C4-2B (cell line): Measurements from ENCODE around the gene MTFR1L.

Experiments
- H3K27ac ChIP-seq: fragments of 450-650 bp; 2 replicates; pipeline ENCODE4 v1.5.1; 2017
- ZFX ChIP-seq: fragments of 450-650 bp; IDR thresholded peaks from 2 replicates; pipeline ENCODE4 v1.6.1; 2017
- TF ChIP-seq, protein P1 (sequence below): fragments of 450-650 bp; conservative IDR thresholded peaks from 2 replicates; pipeline ENCODE4 v1.5.1; 2017; ENCODE audit warnings: mild to moderate bottlenecking

The MTFR1L gene

DNA sequence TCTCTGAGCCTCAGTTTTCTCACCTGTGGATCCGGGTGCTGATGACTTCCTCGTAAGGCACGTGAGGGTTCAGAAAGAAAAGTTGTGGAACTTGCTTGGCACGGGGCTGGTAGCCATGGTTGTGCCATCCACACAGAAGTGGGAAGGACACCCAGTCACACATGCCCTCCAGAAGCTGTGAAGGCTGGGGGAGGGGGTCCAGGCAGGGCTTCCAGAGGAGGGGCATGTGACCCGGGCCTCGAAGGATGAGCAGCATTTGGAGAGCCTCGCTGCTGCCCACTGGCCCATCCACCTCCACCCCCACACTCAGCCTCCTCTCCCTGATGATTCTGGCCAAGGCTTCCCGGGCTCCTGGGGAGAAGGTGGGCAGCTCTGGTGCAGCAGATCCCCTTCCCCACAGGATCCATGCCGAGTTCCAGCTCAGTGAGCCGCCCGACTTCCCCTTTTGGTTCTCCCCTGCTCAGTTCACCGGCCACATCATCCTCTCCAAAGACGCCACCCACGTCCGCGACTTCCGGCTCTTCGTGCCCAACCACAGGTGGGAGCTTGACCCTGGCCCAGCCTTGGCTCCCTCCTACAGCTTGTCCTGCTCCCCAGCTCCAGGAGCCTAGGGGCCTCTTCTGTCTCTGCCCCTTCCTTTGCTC, 10.3 kb upstream of the MTFR1L start:
- peak overlapping the region; percentile 93 for H3K27ac ChIP-seq
- TF ChIP-seq, protein P1, sequence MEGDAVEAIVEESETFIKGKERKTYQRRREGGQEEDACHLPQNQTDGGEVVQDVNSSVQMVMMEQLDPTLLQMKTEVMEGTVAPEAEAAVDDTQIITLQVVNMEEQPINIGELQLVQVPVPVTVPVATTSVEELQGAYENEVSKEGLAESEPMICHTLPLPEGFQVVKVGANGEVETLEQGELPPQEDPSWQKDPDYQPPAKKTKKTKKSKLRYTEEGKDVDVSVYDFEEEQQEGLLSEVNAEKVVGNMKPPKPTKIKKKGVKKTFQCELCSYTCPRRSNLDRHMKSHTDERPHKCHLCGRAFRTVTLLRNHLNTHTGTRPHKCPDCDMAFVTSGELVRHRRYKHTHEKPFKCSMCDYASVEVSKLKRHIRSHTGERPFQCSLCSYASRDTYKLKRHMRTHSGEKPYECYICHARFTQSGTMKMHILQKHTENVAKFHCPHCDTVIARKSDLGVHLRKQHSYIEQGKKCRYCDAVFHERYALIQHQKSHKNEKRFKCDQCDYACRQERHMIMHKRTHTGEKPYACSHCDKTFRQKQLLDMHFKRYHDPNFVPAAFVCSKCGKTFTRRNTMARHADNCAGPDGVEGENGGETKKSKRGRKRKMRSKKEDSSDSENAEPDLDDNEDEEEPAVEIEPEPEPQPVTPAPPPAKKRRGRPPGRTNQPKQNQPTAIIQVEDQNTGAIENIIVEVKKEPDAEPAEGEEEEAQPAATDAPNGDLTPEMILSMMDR: no peak
- TF ChIP-seq ZFX: no peak

DNA sequence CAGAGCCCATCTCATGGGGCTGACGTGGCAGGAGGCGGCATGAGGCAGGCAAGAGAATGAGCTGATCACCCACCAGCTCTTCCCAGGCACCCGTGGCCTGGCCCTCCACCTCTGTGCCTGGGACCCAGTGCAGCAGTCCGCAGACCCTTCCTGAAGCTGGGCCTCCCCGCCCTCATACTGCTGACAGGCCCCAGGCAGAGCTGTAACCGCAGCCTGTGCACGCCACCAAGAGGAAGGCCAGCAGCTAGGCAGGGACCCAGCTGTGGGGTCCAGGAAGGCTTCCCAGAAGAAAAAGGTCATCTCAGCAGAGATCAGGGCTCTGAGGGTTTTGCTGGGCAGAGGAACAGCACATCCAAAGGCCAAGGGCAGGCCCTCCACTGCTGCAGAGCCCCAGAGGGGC, 9.8 kb upstream of the MTFR1L start:
- TF ChIP-seq, protein P1: no peak
- no peak for TF ChIP-seq ZFX
- H3K27ac ChIP-seq: peak overlapping the region; percentile 93

DNA sequence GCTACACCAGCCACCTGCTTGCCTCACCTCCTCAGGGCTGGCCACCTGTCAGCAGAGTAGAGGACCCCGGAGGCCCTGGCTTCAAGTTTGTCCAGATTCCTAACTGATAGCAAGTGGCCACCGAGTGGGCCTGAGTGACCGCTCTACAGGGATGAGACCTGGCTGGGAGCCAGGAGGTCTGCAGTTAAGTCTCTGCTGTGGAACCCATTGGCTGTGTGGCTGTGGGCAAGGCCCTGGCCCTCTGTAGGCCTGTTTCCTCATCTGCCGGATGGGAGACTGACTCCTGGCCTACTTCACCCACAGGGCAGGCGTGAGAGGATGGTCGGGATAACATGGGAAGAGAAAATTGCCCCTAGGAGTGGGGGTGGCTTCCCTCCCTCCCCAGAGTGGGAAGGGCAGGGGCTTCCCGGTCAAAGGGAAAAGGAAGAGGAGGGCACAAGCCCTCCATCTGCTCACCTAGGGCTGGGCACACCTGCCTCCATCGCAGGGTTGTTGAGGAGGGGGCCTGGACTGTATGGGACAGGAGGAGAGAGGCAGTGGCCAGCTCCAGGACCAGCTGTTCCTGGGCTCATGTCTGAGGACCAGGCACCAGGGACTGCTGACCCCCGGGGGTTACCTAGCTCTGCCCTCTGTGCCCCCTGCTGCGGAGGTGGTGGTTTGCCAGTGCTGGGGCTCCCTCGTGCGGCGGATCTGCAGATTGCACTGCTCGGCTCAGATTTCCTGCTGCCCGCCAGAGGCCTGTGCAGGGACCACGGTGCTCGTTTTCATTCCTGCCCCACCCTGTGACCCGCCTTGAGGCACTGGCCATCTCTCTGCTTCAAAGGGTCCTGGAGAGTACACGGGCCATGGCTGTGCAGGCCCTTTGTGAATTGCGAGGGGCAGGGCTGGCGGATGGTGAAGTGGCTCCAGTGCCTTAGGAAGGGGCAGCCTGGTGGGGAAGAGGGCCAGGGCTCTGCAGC, 9.1 kb upstream of the MTFR1L start:
- 0 out of 2 replicates have a peak, but pooled peaks have one; percentile 21 for TF ChIP-seq ZFX
- TF ChIP-seq, protein P1: peak; percentile 83

DNA sequence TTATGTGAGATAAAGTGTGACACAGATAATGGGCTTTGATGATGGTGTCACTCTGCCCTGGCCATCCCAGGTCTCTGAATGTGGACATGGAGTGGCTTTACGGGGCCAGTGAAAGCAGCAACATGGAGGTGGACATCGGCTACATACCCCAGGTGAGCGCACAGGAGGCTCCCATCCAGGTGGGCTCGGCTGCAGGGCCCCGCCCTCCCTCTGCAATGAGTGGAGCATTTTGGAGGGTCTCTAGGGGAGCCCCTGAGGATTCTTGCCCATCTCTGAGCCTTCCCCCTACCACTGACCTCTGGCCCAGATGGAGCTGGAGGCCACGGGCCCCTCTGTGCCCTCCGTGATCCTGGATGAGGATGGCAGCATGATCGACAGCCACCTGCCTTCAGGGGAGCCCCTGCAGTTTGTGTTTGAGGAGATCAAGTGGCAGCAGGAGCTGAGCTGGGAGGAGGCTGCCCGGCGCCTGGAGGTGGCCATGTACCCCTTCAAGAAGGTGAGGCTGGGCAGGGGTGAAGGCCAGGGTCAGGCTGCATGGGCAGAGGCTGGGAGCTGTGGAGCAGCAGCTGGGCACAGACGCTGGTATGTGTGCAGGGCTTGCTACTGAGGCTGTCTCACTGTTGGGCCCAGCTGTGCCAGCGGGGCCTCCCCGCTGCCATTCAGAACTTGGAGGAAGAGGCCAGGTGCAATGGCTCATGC, 8.2 kb upstream of the MTFR1L start:
- TF ChIP-seq, protein P1: no peak
- no peak for TF ChIP-seq ZFX

More for the DNA sequence above, 9.1 kb upstream of the MTFR1L start:
- peak overlapping the region; percentile 93 for H3K27ac ChIP-seq

DNA sequence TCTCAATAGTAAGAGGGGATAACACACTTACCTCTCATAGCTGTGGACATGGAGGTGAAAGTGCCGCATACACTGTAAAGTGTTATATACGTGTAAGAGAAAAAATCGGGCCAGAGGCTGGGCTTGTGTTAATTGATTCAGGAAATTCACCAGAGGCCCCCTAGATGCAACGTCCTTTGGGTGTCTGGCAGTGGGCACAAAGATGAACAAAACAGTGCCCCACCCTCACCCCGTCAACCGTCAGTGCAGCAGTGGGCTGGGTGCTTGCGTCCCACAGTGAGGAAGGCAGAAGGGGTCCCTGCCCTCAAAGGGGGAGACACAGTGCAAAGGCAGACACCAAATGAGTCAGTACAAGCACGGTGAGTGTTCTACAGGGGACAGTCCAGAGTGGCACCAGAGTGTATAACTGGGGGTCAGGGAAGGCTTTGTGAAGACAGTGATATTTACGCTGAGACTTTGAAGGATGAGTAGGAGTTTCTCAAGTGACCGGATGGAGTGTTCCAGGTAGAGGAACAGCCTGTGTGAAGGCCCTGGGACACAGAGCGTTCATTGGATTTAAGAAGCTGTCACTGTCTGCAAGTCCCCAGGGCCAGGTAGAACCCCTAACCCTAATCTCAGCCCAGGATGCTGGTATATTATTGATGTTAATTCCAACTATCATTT, 6.6 kb upstream of the MTFR1L start:
- TF ChIP-seq, protein P1: no peak
- TF ChIP-seq ZFX: no peak
- no peak overlapping the region for H3K27ac ChIP-seq

More for the DNA sequence above, 8.2 kb upstream of the MTFR1L start:
- no peak overlapping the region; the same call in 1 of the 2 replicates for H3K27ac ChIP-seq

DNA sequence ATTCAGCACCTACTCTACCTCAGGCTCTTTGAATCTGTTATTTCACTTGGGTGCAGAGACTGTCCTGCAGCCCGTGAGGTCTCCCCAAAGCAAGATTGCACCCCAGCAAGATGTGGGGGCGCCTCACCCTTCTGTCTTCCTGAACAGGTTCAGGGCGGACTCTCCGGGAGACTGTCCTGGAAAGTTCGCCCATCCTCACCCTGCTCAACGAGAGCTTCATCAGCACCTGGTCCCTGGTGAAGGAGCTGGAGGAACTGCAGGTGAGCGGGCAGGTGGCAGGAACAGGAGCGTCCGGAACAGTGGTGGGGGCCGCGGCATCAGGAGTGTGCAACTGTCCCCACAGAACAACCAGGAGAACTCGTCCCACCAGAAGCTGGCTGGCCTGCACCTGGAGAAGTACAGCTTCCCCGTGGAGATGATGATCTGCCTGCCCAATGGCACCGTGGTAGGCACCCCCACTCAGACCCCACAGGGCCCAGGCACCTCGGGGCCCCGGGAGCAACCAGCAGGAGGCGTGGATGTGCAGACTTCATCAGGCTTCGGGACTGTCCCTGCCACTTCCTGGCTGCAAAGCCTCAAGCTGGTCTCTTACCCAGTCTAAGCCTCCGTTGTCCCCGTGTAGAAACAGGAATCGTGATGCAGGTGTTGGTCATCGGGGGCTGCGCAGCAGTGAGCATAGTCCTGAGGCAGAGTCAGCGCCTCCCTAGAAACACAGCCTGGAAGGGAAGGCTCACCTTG, 5.9 kb upstream of the MTFR1L start:
- TF ChIP-seq ZFX: no peak
- TF ChIP-seq, protein P1: no peak
- H3K27ac ChIP-seq: no peak overlapping the region
